AG09309 (cell line): ENCODE results near the gene LAPTM5.

ENCODE experiments used
- DNase-seq: peaks from one replicate; pipeline ENCODE4 v3.0.0-alpha.2; 2010; ENCODE audit warnings: low read depth
- H3K4me3 ChIP-seq: 2 replicates; pipeline ENCODE4 v1.5.1; 2011; ENCODE audit warnings: mild to moderate bottlenecking, low read depth, low read length, moderate library complexity; ENCODE audit not compliant: control insufficient read depth
- TF ChIP-seq, protein P1 (sequence below): IDR thresholded peaks from 2 replicates; pipeline ENCODE4 v1.5.1; 2011; ENCODE audit warnings: mild to moderate bottlenecking, low read depth, low read length, inconsistent platforms; ENCODE audit not compliant: insufficient read depth, control insufficient read depth; ENCODE audit errors: missing control alignments

The LAPTM5 gene

DNA sequence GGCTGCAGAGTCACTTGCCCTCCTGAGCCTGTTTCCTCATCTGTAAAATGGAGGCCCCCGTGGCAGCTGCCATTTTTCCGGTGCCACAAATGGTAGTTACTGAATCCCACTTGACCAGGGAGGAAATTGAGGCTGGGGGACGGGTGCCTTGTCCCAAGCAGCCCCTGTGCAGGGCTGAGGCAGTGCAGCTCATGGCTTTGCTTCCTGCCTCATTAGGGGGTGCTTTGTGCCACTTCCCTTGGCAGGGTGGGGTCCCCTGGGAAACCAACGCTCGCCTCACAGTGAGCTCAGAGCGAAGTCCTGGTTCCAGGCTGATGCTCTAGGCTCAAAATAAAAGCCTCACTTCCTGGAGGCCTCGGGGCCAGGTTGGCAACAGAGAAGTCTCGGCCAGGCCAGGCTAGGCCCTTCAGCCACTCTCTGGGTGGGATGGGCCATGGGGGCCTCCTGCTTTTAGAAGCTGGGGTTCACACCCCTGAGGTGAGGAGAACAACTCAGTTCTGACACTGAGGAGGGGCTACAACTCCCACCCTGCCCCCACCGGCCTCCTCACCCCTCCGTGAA, 6.8 kb downstream of the LAPTM5 start:
- DNase-seq = no peak
- H3K4me3 ChIP-seq = no peak overlapping the region
- TF ChIP-seq, protein P1, sequence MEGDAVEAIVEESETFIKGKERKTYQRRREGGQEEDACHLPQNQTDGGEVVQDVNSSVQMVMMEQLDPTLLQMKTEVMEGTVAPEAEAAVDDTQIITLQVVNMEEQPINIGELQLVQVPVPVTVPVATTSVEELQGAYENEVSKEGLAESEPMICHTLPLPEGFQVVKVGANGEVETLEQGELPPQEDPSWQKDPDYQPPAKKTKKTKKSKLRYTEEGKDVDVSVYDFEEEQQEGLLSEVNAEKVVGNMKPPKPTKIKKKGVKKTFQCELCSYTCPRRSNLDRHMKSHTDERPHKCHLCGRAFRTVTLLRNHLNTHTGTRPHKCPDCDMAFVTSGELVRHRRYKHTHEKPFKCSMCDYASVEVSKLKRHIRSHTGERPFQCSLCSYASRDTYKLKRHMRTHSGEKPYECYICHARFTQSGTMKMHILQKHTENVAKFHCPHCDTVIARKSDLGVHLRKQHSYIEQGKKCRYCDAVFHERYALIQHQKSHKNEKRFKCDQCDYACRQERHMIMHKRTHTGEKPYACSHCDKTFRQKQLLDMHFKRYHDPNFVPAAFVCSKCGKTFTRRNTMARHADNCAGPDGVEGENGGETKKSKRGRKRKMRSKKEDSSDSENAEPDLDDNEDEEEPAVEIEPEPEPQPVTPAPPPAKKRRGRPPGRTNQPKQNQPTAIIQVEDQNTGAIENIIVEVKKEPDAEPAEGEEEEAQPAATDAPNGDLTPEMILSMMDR = no peak

DNA sequence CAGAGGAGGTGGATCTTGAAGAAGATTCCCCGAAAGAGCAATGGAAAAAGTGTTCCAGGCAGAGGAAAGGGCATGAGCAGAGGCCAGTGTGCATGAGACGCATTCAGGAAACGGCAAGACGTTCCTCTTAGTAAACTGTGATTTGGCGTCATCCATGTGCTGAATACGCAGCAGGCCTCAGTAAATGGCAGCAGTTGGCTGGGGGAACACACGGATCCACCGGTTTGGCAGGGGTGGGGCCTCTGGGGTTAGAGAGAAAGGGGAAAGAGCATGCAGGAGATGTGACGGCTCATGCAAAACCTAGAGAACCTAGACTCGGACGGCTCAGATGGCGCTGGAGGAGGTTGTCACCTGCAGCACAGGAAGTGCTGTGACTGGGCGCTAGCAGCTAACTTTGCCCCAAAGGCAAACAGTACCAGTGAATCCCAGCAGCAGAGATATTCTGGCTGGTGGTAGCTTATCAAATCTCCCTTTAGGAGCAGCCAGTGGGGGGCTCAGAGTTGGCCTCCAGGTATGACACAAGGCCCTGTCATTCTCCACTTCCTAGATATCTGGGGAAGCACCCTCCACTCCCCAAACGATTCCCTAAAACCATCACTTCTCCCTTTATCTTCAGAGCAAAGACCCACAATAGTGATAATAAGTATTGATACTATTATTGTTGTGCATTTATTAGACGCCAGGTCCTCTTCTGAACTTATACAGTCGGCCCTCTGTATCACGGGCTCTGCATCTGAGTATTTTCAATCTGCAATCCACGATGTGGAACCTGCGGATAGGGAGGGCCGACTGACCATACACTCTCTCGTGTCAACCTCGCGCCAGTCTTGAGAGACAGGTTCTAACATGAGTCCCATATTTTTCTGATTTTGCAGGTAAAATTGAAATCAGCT, 7.6 kb downstream of the LAPTM5 start:
- H3K4me3 ChIP-seq = no peak overlapping the region
- TF ChIP-seq, protein P1 = no peak

DNA sequence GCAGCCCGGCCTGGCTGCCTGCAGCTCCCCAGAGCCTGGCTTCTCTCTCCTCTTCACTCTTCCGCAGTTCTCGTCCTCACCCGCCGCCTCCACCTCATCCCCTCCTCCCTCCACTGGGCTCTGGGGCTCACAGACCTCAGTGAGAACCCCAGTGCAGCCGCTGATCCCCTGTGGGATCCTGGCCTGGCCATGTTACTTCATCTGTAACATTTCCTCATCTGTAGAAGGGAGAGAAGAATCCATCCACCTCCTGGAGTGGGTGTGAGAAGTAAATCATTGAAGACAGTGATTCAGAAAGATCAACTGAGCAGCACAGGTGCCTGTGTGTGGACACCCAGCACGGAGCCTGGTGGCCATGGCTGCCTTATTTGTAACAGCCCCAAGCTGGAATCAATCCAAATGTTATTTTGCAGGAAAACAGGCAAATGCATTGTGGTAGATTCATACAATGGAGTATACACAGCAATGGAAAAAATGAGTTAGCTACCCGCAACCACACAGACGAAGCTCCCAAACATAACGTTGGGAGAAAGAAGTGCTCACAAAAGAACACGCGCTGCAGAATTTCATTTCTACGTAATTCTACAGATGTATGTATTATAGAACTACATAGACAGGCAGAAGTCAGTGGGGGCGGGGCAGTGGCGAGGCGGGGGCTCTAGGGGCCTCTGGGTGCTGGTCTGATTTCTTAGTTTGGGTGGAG, 8.7 kb downstream of the LAPTM5 start:
- no peak for DNase-seq
- H3K4me3 ChIP-seq = no peak overlapping the region
- TF ChIP-seq, protein P1 = no peak

More for the DNA sequence above, 7.6 kb downstream of the LAPTM5 start:
- no peak for DNase-seq

DNA sequence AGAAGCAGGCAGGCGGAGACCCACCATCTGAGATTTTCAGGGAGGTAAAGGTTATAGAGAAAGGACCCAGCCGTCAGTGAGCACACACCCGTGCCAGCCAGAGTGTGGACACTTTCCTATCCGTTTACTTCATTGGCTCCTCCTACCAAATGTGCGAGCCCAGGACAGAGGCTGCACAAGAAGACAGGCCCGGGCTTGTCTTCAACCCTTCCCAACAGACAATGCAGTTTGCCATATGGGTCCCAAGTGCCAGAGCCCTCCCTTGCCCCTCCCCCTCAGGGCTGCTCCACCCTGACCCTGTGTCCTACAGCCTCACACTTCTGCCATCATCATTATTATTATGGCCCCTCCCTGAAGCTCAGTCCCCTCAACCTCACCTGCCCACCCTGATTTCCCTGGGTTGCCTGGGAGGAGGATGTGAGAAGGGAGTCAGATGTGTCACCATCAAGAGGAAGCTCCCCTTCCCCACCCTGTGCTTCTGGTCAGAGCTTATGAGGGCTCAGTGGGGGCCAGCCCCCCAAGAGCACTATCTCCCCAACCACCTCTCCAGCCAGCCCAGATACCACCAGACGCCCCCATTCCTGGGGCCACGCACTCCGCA, 9.4 kb downstream of the LAPTM5 start:
- H3K4me3 ChIP-seq = no peak overlapping the region
- TF ChIP-seq, protein P1 = no peak
- no peak for DNase-seq

DNA sequence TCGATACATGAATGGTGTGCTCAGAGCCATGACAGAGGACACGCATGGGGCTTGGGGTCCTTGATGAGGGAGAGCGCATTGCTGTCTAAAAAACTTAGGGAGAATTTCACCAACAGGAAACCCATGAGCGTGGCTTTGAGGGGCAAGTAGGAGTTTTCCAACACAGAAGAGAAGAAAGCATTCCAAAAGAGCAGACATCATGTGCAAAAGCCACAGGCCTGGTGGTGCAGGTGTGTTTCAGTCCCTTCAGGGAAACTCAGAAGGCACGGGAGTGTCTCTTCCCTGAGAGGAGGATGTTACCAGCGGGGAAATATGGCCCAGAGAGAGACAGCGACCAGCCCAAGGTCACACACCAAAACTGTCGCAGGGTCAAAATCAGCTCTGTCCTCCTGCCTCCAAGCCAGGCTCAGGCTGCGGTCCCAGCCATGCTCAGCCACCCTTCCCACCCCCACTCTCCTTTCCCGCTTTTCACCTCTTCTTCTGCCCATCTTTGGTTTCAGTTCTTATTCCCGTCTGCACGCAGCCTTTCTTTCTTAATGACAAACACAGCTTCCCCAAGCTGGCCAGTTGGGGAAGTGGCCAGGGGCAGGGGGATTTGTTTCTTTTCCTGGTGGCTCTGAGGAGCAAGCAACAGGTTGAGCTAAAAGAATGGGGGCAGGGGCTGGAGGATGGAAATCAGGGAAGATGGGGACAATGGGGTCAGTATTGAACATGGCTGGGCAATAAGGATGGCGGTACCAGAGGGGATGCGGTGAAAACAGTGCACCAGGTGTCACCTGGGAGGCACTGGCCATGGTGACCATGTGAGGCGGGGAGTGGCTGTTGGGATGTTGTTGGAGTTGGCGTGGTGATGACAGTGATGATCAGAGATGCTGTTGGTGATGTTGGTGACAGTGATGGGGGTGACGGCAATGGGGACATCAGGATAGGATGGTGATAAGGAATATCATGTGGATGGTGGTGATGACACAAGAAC, 10.3 kb downstream of the LAPTM5 start:
- no peak for DNase-seq
- TF ChIP-seq, protein P1 = no peak
- H3K4me3 ChIP-seq = no peak overlapping the region
